ENCODE data around the gene CDH13.

DNA sequence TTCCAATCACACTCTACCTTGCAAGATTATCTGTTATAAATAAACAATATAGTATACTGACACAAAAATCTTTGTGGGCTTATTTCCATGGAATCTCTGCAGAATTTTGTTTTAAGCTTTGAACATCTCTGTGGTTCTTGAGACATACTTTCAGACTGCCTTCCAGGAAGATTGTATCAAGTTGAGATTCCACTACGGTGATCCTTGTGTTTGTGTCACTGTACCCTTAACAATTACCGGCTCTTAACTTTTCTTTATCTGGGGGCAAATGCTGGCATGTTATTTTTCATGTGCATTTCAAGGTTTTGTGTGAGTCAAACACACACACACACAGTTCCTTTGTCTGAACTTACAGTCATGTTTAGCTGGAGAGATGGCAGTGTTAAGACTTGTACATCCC, 708.3 kb downstream of the CDH13 start:
- TF ChIP-seq, protein P1, sequence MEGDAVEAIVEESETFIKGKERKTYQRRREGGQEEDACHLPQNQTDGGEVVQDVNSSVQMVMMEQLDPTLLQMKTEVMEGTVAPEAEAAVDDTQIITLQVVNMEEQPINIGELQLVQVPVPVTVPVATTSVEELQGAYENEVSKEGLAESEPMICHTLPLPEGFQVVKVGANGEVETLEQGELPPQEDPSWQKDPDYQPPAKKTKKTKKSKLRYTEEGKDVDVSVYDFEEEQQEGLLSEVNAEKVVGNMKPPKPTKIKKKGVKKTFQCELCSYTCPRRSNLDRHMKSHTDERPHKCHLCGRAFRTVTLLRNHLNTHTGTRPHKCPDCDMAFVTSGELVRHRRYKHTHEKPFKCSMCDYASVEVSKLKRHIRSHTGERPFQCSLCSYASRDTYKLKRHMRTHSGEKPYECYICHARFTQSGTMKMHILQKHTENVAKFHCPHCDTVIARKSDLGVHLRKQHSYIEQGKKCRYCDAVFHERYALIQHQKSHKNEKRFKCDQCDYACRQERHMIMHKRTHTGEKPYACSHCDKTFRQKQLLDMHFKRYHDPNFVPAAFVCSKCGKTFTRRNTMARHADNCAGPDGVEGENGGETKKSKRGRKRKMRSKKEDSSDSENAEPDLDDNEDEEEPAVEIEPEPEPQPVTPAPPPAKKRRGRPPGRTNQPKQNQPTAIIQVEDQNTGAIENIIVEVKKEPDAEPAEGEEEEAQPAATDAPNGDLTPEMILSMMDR (IDR thresholded peaks at IDR 0.05; ENCODE audit: low read depth, low read length) = no peak
- no peak for TF ChIP-seq EZH2phosphoT487 (IDR thresholded peaks at IDR 0.05; ENCODE audit: low read depth)

Data from OCI-LY3 (cell line).